ENCODE data around the gene PTGES3.

PTGES3 gene

DNA sequence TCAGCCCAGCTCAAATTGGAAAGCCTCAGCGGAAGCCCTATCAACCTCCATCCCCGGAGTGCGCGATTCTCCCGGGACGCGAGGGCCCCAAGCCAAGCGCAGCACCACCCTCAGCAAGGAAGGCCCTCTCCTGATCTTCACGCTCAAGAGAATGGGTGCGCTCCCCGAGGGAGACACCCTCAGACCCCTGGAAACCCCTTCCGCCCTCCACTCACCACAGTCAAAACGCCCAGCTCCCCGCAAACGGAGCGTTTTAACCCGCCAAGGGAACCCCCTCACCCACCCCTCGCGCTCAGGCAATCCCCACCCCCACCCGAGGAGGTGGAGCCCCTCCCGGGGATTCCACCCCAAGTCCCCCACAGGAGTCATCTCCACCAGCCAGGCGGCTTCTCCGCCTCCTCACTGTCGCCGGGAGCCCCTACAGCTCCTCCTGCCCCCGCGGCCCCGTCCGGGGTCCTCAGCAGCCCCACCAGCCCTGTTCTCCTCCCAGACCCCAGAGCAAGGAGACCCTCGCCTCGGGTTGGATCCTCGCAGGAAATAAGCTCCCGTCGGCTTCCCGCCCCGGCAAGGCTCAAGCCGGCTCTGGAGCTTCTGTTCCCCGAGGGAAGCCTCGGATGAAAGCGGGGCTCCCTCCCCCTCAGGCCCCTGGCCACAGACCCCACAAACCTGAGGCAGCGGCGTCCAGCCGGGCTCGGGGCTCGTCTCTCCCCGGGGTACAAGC lies 58.5 kb downstream of the PTGES3 start:
- peak; percentile 27 to 32 for DNase-seq (ENCODE audit: low read depth in 2 of 2)

DNA sequence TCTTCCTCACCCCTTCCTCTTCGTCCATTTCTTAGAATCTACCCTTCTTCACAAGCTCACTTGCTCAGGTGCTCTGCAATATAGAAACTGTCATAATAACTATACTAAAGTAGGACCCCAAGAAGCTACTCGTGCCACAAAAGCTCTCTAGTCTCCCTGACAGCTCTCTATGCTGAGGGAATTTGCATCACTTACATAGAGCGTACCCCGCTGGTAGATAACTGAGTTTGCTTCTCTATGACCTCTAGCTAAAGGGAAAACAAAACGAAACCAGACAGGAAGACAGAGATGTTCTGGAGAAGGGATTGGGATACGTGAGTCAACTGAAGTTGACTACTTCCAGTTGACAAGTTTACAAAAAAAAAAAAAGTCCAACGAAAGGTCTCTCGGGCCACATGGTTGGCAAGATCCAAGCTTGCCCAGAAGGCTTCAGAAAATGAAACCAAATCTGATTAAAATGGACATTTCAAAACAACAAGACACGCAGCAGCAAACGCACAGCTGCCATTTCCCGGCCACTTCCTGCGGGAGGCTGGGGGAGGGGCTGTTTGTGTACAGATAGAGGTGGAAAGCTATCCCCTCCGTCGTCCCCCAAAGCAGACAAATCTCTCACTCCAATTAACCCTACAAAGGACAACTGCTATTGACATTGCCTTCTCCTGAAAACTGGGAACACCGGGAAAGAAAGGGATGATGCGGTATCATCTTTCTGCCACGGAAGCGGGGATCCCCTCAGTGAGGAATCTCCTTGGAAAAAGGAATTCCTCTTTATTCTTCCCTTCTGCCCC lies 59.2 kb downstream of the PTGES3 start:
- TF ChIP-seq, protein P1, sequence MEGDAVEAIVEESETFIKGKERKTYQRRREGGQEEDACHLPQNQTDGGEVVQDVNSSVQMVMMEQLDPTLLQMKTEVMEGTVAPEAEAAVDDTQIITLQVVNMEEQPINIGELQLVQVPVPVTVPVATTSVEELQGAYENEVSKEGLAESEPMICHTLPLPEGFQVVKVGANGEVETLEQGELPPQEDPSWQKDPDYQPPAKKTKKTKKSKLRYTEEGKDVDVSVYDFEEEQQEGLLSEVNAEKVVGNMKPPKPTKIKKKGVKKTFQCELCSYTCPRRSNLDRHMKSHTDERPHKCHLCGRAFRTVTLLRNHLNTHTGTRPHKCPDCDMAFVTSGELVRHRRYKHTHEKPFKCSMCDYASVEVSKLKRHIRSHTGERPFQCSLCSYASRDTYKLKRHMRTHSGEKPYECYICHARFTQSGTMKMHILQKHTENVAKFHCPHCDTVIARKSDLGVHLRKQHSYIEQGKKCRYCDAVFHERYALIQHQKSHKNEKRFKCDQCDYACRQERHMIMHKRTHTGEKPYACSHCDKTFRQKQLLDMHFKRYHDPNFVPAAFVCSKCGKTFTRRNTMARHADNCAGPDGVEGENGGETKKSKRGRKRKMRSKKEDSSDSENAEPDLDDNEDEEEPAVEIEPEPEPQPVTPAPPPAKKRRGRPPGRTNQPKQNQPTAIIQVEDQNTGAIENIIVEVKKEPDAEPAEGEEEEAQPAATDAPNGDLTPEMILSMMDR (IDR thresholded peaks at IDR 0.05; ENCODE audit: low read depth, low read length): no peak
- DNase-seq (ENCODE audit: low read depth in 2 of 2): peak; percentile 72 to 78
- H3K4me3 ChIP-seq (replicated peaks in 1 of 2; ENCODE audit: low read depth in 2 of 2, low read length in 2 of 2): peak overlapping the region; percentile 95 to 99

More for the DNA sequence above, 58.5 kb downstream of the PTGES3 start:
- TF ChIP-seq, protein P1 (IDR thresholded peaks at IDR 0.05; ENCODE audit: low read depth, low read length): no peak
- H3K4me3 ChIP-seq (replicated peaks in 1 of 2; ENCODE audit: low read depth in 2 of 2, low read length in 2 of 2): peak overlapping the region; percentile 95 to 99

DNA sequence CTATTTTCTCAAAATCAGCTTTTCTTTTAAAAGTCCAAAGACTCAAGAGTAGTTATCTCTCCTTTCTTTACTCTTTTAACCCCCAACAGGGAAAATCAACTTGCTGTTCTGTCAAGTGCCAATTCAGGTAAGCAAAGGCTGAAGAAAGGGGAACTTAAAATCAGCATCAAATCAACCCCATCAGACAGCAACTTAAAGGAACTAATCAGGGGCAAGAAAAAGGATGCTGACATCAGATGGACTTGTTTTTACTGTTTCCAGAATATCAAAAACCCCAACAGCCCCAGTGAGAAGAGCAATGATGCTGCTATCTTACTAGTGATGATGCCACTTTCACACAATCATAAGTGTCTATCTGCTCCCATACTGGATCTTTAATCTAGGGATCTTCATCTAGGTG lies 61.4 kb downstream of the PTGES3 start:
- H3K4me3 ChIP-seq (replicated peaks in 1 of 2; ENCODE audit: low read depth in 2 of 2, low read length in 2 of 2): no peak overlapping the region
- TF ChIP-seq, protein P1 (IDR thresholded peaks at IDR 0.05; ENCODE audit: low read depth, low read length): no peak
- no peak for DNase-seq (ENCODE audit: low read depth in 2 of 2)

DNA sequence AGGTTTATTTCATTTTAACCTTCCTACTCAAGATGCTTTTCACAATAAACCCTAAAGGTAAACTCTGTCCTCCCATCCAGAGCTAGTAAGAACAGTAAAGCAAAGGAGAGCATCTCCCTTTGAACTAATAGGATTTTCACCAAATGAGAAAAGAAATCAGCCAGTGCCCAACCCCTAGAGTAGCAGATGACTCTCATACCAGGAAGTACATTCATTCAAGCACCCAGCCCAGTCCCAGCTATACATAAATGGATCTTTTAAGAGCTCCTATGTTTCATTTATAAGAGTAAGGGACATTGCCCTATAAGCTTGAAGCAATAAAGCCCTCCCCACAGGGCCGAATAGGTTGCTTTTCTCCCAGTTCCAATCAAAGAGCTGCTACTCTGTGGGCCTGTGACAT lies 65.5 kb downstream of the PTGES3 start:
- TF ChIP-seq, protein P1 (IDR thresholded peaks at IDR 0.05; ENCODE audit: low read depth, low read length): no peak
- DNase-seq (ENCODE audit: low read depth in 2 of 2): no peak
- H3K4me3 ChIP-seq (replicated peaks in 1 of 2; ENCODE audit: low read depth in 2 of 2, low read length in 2 of 2): no peak overlapping the region

DNA sequence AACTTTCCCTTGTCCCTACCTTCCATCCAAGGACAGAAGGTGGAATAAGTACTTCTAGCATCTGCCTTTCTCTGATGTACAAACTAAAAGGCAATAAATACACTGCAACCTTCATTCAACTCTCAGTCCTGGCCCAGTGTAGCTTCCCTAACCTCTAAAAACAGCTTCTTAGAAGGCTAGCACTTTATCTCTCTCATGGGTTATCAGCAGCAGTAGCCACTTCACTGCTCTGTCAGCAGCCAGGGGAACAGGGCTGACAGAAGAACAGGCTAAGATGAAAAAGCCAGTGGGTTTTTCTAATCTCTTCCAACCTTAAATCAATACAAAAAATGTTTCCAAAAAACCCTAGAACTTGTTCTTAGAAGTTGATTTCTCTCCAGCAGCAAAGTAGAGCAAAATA lies 71.2 kb downstream of the PTGES3 start:
- TF ChIP-seq, protein P1 (IDR thresholded peaks at IDR 0.05; ENCODE audit: low read depth, low read length): no peak
- no peak for DNase-seq (ENCODE audit: low read depth in 2 of 2)
- no peak overlapping the region for H3K4me3 ChIP-seq (replicated peaks in 1 of 2; ENCODE audit: low read depth in 2 of 2, low read length in 2 of 2)

DNA sequence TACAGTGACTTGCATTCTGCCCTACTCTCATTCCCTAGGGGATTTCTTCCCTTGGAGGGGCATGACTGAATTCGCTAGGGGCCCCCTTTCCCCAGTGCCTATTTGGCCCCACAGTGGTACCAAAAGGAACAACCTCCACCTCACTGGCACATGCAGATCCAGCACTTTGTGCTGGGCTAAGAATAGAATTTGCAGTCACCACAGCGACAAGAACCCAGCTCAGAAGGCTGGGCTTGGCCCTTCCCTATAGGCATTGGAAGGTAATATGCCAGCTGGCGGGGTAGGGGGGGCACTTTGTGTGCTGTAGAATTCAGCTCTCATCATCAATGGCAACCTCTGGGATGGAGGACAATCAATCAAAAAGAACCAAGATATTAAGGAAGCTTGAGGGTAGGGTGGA lies 71.8 kb downstream of the PTGES3 start:
- no peak overlapping the region for H3K4me3 ChIP-seq (replicated peaks in 1 of 2; ENCODE audit: low read depth in 2 of 2, low read length in 2 of 2)
- no peak for DNase-seq (ENCODE audit: low read depth in 2 of 2)
- TF ChIP-seq, protein P1 (IDR thresholded peaks at IDR 0.05; ENCODE audit: low read depth, low read length): no peak

Measured in cardiac fibroblast (primary cell).